Right ventricle myocardium inferior (tissue), 1 donor: ENCODE results near the gene FBXO46. TPM values are rescaled to one million over a fixed set of nuclear protein-coding genes. Genes with fewer than 3 reads are reported as not detected.
A peak's percentile ranks its signal among the peaks of the same experiment; 100 is the strongest.

Experiments
- ATAC-seq: fragments of 200-7000 bp; cut with Tn5 transposase; one replicate; pipeline ENCODE4 v1.9.1; 2020; ENCODE audit warnings: mild to moderate bottlenecking, moderate library complexity
- DNase-seq: peaks from one replicate; pipeline ENCODE4 v3.0.0; 2021; ENCODE audit errors: missing footprints
- intact Hi-C: fragments of 100-400 bp; cut with DNase I; formaldehyde crosslinking; loops from one replicate; pipeline ENCODE4 v1.11.0; 2022
- long read RNA-seq: library from polyadenylated mRNA; unstranded; transcript quantifications from one replicate; pipeline ENCODE4 v2.0.0, GENCODE V29; 2021
- total RNA-seq: library from RNA; stranded (reverse); fragmentation: NEBNext Ultra II Directional; extraction: Animal tissue kit (Norgen Biotek cat#: 25700); gene quantifications from one replicate; pipeline ENCODE4 v1.2.1, GENCODE V29; 2021
- donor health status: DM: no; HTN: yes; CAD: no; lungs with severe emphysema.

FBXO46 gene, protein sequence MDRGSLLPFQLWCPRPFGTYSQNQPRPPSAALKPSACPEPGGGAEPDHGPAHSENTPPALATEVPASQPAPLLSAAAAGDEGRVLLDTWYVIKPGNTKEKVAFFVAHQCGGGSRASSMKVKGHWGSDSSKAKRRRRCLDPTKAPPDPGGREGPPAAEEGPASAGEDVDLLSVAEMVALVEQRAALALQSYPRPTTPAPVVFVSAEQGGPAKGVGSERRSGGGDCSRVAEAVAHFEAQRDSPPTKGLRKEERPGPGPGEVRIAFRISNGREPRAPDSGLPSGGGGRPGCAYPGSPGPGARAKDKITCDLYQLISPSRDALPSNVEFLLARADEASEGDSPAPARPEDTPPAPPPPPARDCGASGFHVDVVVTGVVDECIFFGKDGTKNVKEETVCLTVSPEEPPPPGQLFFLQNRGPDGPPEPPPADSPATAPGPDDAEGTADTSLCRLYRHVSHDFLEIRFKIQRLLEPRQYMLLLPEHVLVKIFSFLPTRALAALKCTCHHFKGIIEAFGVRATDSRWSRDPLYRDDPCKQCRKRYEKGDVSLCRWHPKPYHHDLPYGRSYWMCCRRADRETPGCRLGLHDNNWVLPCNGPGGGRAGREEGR
- 13.1 TPM for total RNA-seq
- long read RNA-seq, partial matches to known transcripts = 0 of 7 reads
- long read RNA-seq, other reads (novel, unspliced or antisense) = 6 of 7 reads

DNA sequence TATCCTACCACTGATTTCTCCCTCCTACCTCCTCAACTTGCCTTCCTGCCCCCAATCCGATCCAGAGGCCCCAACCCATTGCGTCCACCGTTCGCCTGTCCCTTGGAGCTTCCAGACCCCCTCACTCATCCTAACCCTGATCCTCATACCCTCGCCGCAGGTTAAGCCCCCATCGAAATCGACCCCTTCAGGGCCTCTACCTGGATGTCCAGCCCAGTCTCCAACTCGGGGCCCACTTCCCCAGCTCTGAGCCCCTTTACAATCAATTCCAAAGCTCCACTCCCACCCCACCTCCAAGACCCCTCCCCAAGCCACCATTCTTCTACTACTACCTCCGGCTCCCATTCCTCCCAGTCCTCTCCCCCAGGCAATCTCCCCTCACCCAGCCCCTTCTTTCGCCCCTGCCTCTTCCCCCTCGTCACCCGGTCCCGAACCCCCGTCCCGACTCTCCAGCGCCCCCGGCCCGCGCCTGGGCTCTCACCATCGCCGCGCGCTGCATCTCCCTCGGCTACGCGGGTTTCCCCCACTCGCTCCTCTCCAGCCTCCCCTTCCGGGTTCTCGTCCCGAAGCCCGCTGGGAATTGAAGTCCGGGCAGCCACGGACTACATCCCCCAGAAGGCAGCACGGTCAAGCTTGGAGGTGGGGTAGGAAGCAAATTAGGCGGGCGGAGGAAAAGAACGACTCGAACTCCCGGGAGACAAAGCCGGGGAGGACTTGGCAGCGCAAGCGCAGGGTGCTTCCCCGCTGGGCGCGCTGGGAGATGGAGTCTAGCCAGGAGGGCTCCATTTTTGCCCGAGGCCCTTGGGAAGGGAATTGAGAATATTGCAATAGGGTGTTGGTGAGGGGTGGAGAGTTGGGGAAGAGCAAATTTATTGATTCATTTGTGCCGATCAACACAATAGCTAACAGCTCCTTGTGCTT is at the start of gene FBXO46:
FBXO46 (minus strand) TSS at position 529 of the 921 bp plus-strand sequence. CDS start 17,401 bp downstream, outside the sequence.
- ATAC-seq (peak; percentile 98), DNase-seq (peak; percentile 96)
- intact Hi-C loops = loop anchor here (1.0 kb wide), 2 partner anchors 13 to 35 kb away; no protein-coding TSS in a partner anchor

DNA sequence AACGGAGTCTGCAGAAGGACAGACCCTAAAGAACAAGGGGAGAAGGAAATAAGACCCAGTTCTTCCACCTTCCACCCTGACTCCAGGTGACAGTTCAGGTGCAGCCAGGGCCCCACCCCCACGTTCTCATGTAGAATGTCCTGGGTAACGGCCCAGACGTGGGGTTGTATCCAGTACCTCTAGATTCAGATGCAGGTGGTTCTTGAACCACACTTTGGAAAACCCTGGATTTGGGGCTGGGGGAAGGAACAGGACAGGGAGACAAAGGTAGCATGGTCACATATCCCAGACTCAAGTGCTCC is 49.4 kb upstream of the FBXO46 start:
- DNase-seq = no peak
- ATAC-seq = no peak
- intact Hi-C loops = no loop called here

DNA sequence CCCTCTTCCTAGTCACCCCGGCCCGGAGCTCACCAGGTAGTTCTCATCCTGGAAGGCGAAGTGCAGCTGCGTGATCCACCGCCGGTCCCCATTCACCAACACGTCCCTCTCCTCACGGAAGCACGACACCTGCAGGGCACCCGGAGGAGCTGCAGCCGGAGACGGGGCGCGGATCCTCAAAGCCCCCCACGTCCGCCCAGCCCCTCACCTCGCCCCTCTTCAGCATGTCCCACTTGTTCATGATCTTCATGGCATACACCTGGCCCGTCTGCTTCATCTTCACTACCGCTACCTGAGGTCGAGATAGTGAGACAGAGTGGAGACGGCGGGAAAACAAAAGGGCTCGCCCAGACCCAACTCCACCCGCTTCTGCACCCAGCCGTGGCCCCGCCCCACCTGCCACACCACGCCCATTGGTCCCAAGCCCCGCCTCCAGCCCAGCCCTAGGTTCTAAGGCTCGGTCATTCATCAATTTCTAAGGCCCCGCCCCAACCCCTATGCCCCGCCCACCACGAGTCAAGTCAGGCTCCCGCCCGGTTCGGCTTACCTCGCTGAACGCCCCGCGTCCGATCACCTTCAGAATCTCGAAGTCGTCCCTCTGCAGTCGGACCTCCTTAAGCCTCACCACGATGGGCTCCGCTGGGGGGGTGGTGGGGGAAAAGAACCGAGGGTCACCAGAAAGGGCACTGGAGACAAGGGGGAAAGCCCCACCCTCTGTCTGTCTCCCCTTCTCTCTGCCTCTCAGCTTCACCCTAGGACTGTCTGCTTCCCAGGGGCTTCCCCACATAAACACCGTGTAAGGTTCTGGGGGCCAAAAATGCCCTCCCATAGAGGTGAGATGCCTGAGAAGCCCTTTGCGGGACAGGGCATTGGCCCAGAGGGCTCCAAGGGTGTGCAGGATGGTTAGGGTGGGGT is 48.8 kb upstream of the FBXO46 start:
- DNase-seq (peak; percentile 83), ATAC-seq (peak; percentile 36)
- intact Hi-C loops = no loop called here

DNA sequence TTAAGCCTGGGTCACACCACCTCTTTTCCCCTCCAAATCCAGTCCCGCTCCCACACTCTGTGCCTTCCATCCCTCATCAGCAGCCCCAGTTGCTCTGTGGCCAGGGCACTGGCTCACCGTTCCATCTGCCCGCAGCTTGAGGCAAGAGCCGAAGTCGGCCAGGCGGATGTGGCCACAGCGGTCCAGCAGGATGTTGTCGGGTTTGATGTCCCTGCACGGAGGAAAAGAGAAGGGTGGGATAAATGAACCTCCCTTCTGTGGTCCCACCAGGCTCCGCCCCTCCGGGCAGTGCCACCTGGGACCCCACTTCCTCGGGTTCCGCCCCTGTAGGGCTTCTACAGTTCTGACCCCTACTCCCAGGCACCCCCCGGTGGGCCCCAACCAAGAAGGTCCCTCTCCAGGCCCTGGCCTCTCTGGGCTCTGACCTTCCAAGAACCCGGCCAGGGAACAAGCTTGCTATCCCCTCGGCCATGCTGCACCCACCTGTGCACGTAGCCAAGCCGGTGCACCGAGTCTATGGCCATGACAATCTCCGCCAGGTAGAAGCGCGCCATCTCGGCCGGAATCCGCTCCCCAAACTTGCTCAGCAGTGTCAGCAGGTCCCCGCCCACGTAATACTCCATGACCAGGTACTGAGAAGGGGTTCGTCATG is 47.4 kb upstream of the FBXO46 start:
- intact Hi-C loops = no loop called here
- no peak for ATAC-seq
- no peak for DNase-seq

DNA sequence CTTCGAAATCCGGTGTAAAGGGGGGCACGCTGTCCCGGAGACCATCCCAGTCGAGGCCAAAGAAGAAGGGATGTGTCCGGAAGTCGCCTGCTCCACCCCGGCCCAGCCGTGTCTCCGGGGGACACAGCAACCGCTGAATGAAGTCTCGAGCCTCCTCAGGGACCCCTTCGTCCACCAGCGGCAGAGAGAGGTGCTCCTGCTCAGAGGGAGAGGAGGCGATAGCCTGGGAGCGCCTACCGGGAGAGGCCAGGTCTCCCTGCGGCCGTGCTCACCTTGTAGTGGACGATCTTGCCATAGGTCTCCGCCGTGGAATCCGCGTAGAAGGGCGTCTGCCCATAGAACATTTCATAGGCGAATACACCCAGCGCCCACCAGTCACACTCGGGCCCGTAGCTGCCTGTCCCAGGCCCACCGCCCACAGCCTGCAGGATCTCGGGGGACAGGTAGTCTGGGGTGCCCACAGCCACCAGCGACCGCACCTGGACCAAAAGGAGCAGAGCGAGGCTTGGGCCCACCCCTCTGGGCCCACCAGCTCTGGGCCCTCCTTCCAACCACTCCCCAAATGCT is 46.8 kb upstream of the FBXO46 start:
- intact Hi-C loops = no loop called here
- DNase-seq (no peak), ATAC-seq (no peak)

DNA sequence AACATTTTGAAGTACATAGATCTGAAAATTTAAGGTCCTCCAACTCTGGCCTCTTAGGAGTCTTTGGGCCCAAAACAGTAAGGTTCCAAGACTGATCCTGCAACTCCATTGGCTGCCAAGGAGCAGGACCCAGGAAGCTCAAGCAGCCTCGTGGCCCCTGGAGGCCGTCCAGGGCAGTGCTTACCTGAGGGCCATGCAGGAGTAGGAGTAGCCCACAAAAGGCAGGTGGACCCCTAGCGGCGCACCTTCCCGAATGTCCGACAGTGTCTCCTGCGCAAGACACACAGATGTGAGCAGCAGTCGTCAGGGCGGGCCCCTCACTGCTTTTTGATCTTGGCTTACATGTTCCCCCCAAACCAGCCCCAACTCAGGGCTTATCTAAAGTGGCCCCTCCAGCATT is 44.1 kb upstream of the FBXO46 start:
- intact Hi-C loops = loop anchor here (5.0 kb wide), 1 partner anchor 88 kb away; the partner anchor contains the start of genes FOXA3 and SYMPK
- ATAC-seq = no peak
- DNase-seq = peak; percentile 56

DNA sequence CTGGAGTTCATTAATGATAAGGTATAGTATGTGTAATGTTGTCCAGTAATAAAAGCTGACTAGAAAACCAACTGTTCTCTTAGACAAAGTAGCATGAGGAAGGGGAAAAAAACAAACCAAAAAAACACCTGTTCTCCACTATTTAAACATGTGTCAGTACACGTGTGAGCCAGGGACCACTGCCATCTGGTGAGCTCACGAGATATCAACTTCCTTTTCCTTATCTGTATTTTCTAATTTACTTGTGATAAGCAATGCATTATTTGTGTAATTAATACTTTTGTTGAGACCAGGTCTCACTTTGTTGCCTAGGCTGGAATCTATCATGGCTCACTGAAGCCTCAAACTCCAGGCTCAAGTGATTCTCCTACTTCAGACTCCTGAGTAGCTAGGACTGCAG is 42.7 kb upstream of the FBXO46 start:
- intact Hi-C loops = loop anchor here (5.0 kb wide), 1 partner anchor 89 kb away; the partner anchor contains the start of genes FOXA3 and SYMPK
- ATAC-seq = no peak
- peak; percentile 15 for DNase-seq

DNA sequence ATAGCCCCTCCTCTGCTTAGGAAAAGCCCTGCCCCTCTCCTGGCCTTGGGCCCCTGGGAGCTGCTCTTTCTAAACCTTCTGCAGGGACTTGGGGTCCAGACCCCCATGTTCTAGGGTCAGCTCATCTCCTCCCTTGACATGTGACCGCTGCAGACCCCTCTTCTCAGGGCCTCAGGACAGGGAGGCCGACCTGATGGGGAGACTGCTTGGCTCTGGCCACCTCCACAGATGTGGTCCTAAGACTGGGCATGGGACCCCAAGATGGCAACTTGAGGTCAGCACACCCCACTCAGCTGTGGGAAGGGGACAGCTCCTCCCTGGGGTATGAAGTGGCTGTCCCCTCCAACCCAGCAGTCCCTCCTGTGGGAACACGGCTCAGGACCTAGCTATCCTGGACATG is 42.2 kb upstream of the FBXO46 start:
- DNase-seq = no peak
- intact Hi-C loops = loop anchor here (5.0 kb wide), 1 partner anchor 89 kb away; the partner anchor contains the start of genes FOXA3 and SYMPK
- no peak for ATAC-seq

DNA sequence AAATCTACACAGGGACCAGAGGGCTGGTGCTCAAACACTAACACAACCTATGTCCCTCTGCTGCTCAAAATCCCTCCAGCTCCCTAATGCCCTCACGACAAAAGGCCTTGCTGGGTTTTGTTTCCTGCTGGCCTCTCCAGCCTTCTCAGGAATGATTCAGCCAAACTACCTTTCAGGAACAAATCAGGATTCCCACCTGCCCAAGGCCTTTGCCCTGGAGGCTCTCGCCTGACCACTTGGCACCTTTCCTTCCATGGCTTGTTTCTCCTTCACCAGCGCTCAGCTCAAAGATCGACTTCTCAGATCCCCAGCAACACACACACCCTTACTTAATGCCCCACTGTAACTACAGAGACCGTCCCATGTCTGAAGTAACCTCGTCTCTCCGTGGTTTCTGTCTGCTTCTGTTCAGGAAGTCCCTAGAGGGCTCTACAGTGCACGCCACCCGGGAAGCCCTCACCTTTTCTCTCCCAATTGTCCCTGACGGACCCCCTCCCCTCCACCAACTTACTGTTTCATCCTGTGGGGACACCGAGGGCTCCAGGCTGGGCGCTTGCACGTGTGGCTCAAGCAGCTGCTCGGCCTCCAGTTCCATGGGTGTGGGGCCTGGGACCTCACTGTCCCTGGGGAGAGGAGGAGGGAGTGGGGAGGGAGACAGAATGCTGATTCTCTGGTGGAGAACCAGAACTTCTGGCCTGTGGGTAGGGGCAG is 41.6 kb upstream of the FBXO46 start:
- intact Hi-C loops = loop anchor here (5.0 kb wide), 1 partner anchor 90 kb away; the partner anchor contains the start of genes FOXA3 and SYMPK
- no peak for ATAC-seq

DNA sequence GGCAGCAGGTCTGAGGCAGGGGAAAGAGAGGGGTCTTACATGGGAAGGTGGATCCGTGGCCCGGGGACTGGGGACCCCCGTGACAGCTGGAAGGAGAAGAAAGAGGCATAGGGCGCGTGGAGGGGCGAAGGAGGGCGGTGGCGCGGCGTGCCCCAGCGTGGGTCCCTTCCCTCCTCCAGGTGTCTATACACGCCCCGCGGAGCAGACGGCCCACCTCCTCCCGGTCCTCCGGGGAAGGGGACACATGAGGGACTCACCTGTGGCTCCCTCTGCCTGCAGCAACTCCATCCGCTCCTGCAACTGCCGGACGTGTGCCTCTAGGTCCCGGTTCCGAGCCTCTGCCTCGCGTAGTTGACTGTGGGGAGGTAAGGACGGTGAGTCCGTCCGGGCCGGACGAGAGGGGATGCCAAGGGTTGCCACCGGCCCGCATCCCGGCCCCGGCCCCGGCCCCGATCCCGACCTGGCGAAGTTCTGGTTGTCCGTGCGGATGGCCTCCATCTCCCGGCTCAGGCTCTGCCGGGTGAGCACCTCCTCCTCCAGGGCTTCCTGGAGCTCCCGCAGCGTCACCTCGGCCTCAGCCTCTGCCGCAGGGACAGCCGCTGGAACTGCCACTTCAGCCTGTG is 40.7 kb upstream of the FBXO46 start:
- intact Hi-C loops = loop anchor here (5.0 kb wide), 1 partner anchor 91 kb away; the partner anchor contains the start of genes FOXA3 and SYMPK
- no peak for ATAC-seq
- DNase-seq = no peak

More for the DNA sequence above, 41.6 kb upstream of the FBXO46 start:
- no peak for DNase-seq

DNA sequence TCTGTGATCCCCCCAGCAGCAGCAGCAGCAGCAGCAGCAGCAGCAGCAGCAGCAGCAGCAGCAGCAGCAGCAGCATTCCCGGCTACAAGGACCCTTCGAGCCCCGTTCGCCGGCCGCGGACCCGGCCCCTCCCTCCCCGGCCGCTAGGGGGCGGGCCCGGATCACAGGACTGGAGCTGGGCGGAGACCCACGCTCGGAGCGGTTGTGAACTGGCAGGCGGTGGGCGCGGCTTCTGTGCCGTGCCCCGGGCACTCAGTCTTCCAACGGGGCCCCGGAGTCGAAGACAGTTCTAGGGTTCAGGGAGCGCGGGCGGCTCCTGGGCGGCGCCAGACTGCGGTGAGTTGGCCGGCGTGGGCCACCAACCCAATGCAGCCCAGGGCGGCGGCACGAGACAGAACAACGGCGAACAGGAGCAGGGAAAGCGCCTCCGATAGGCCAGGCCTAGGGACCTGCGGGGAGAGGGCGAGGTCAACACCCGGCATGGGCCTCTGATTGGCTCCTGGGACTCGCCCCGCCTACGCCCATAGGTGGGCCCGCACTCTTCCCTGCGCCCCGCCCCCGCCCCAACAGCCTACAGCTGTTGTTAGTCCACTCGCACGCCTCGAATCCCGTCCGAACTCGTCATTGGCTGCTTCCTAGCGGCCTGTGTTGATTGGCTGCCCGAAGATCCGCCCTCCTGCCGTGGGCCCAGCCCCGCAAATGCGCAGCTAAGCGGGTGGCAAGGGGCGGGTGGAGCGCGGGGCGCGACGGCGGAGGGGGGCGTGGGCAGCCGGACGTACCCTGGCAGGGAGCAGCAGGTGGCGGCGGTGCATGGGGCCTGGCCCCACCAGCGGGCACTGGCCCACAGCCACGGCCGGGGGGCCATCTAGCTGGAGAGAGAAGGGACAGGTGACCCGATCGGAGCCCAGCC is 39.8 kb upstream of the FBXO46 start:
- ATAC-seq (peak; percentile 81), DNase-seq (peak; percentile 97)
- intact Hi-C loops = loop anchor here (1.0 to 5.0 kb wide), 4 partner anchors 12 to 92 kb away; partner anchors contain the start of genes DMPK, FOXA3 and SYMPK

DNA sequence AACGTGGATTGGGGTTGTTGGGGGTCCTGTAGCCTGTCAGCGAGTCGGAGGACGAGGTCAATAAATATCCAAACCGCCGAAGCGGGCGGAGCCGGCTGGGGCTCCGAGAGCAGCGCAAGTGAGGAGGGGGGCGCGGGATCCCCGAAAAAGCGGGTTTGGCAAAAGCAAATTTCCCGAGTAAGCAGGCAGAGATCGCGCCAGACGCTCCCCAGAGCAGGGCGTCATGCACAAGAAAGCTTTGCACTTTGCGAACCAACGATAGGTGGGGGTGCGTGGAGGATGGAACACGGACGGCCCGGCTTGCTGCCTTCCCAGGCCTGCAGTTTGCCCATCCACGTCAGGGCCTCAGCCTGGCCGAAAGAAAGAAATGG is 39.1 kb upstream of the FBXO46 start:
- intact Hi-C loops = loop anchor here (1.0 to 5.0 kb wide), 4 partner anchors 12 to 92 kb away; partner anchors contain the start of genes DMPK, FOXA3 and SYMPK
- no peak for DNase-seq
- no peak for ATAC-seq

DNA sequence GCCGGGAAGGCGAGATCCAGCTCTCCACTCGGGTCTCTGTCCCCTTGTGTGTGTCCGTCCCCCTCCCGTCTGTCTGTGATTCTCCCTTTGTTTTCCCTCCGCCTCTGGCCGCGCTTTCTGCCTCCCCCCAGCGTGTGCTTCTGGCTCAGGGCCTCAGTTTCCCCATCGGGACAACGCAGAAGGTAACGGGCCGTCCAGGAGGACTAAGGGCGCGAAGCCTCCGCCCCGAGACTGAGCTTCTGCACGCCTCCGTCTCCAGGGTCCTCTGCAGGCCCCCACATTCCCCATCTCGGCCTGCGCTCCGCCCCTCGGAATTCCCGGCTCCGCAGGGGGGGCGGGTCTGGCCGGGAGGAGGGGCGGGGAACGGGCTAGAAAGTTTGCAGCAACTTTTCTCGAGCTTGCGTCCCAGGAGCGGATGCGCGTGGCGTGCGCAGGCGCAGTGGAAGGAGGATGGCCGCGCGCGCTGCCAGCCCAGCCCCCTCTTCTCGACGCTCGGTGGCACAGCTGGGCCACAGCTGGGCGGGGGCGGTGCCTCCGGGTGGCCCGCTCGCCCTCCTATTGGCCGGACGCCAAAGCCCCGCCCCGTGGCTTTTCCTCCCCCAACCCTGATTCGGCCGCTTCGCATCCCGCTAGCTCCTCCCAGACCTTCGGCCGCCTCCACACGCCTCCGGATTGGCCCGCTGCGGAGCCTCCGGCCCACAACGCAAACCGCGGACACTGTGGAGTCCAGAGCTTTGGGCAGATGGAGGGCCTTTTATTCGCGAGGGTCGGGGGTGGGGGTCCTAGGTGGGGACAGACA is 38.5 kb upstream of the FBXO46 start, which contains the start of gene SIX5:
SIX5 (minus strand) TSS at position 269 of the 799 bp plus-strand sequence. CDS start 408 bp downstream, outside the sequence.
- intact Hi-C loops = loop anchor here (1.0 kb wide), 1 partner anchor 52 kb away; no protein-coding TSS in a partner anchor
- peak; percentile 98 for DNase-seq
- ATAC-seq = peak; percentile 69

DNA sequence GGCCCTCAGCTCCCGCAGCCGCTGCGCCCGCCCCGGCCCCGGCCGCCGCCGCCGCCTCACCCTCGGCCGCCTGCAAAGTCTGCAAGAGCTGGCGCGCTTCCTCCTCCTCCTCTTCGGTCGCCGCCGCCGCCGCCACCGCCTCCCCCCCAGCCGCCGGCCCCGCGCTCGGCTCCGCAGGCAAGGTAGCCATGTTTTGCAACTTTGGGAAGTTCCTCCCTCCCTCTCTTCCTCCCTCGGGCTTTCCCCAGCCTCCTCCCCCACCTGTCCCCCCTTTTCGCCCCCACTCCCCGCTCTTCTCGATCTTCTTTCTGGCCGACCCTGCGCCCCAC is 37.9 kb upstream of the FBXO46 start:
- DNase-seq (no peak), ATAC-seq (no peak)
- intact Hi-C loops = loop anchor here (1.0 kb wide), 1 partner anchor 51 kb away; no protein-coding TSS in a partner anchor
